ENCODE measurements around the gene MGAT5.

GRCh38 chr2:134498654-134499053 is 244.8 kb downstream of the MGAT5 start:
- TF ChIP-seq CTCF (IDR thresholded peaks at IDR 0.05), result no peak
- no peak for TF ChIP-seq EZH2 (IDR thresholded peaks at IDR 0.05)
